LoVo (cell line): ENCODE results near the gene PRPF38A.
A peak's percentile ranks its signal among the peaks of the same experiment; 100 is the strongest.
"Not testable (repeated sequence)": the region's sequence is repeated elsewhere in the genome, so short reads cannot be mapped to it uniquely, and the experiment has no call there.

Source experiments
- DNase-seq: peaks from one replicate; pipeline ENCODE4 v3.0.0-alpha.2; 2016; ENCODE audit warnings: low spot score

Gene PRPF38A, protein sequence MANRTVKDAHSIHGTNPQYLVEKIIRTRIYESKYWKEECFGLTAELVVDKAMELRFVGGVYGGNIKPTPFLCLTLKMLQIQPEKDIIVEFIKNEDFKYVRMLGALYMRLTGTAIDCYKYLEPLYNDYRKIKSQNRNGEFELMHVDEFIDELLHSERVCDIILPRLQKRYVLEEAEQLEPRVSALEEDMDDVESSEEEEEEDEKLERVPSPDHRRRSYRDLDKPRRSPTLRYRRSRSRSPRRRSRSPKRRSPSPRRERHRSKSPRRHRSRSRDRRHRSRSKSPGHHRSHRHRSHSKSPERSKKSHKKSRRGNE

GRCh38 chr1:52404116-52404974, at the start of gene PRPF38A, which contains the start of gene ORC1:
Gene PRPF38A, plus strand, starts transcription at chr1:52404602. Its CDS starts 148 bp downstream, at chr1:52404750.
Gene ORC1, minus strand, starts transcription at chr1:52404423. Its CDS starts 2,200 bp downstream, at chr1:52402223.
- DNase-seq, result peak; percentile 97

GRCh38 chr1:52355436-52355835, 49.0 kb upstream of the PRPF38A start:
- no peak for DNase-seq

GRCh38 chr1:52355847-52356505, 48.4 kb upstream of the PRPF38A start:
- DNase-seq, result no peak

DNA sequence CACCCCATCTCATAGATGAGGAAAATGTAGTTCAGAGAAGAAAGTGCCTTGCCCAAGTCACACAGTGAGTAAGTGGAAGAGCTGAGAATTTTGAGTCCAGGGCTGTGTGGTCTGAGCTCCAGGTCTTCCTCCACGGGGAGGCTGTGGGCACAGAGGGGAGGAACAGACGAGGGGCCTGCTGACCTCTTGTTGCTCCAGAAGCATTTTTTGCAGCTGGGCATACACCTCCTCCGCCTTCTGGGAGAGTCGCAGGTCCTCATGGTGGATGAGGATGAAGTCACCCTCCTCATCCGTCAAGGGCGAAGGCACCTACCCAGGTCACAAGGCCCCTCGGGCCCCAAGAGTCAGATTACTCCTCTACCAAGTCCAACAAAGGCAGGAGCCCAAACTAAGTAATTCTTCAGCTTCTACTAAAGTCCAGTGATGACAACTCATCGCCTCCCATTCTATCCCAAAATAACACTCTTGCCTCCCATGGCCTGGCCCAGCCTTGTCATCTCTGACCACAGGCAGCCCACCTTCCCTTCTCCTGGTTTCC, 47.5 kb upstream of the PRPF38A start:
- DNase-seq, result no peak

- no peak for DNase-seq
Measured at GRCh38 chr1:52357397-52357796, 47.0 kb upstream of the PRPF38A start.

- no peak for DNase-seq
Measured at GRCh38 chr1:52358851-52359497, 45.4 kb upstream of the PRPF38A start.

GRCh38 chr1:52359676-52360594, 44.5 kb upstream of the PRPF38A start:
- no peak for DNase-seq

GRCh38 chr1:52360595-52360968, 43.8 kb upstream of the PRPF38A start:
- no peak for DNase-seq

GRCh38 chr1:52364235-52364839, 40.1 kb upstream of the PRPF38A start:
- no peak for DNase-seq

DNA sequence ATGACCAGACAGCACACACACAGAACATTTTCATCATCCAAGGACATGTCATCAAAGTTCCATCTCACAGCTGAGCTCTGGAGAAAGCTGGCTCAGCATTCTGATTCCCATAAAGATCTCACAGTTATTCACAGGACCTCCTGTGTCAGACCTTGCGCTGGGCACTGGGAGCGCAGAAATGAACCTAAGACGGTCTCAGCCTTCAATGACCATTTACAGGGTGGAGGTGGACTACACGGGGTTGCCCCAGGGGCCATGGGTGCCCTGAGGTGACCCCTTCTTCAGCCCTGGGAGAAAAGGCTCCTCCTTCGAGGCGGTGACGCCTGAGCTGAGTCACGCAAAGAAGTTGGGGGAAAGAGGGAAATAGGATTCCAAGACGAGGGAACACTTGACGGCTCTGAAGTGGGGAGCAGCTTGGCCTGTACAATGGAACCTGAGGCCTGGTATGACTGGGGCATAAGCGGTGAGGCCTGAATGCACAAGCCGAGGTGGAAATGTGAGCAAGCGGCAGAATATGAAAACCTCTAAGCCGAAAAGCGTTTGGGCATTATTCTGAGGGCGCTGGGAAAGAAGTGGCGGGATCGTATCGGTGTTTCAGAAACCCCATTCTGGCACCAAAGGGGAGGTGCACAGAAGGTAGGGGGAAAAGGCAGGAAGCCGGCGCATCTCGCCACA, 39.2 kb upstream of the PRPF38A start:
- peak; percentile 50 for DNase-seq

DNA sequence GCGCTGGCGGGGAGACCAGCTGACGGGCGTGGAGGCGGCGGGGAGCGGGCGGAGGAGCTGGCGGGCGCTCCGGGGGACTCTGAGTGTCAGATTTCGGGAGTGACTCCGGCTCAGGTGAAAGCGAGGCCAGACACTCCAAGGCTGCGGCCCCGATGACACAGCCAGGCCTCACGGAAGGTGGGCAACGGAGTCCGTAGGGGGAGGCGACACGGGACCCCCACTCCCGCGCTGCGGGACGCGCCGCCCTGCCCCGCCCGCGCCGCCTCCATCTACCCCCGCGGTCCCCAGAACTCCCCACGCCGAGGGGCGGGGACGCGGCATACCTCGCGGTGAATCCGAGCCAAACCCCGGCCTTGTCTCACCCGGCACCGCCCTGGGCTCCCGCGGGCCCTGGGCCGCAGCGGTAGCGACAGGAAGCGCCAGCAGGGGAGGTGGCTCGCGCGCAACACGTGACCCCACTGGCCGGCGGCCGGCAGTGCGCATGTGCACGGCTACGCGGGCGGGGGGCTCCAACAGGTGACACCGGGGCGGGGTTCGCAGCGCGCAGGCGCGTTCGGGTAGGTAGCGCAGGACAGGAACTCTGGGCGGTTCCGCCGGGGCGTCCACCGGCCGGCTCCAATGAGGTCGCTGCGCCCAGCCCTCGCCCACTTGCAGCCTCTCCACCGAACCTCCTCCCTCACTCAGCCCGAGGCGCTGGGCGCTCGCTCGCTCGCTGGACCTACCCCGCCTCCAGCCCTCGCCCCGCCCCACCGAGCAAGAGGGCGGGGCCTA, 38.5 kb upstream of the PRPF38A start, which contains the start of gene CC2D1B:
CC2D1B (minus strand) TSS at position 460 of the 771 bp plus-strand sequence. CDS start 1,585 bp downstream, outside the sequence.
- DNase-seq, result peak; percentile 99

DNA sequence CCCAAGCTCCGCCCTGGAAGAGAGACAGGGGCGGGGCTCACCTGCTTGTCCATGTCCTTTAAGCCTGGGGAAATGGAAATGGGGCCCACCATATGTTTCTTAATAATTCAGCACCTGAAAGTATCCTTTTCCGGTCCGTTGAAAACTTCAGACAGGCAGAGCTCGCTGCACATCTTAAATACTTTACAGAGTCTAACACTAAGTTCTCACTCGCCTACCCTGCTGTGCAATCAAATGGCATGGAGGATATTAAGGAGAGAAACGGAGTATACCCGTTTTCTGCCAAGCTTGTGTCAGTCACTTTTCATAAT, 37.9 kb upstream of the PRPF38A start:
- no peak for DNase-seq

GRCh38 chr1:52367272-52367671, 37.1 kb upstream of the PRPF38A start:
- no peak for DNase-seq

DNA sequence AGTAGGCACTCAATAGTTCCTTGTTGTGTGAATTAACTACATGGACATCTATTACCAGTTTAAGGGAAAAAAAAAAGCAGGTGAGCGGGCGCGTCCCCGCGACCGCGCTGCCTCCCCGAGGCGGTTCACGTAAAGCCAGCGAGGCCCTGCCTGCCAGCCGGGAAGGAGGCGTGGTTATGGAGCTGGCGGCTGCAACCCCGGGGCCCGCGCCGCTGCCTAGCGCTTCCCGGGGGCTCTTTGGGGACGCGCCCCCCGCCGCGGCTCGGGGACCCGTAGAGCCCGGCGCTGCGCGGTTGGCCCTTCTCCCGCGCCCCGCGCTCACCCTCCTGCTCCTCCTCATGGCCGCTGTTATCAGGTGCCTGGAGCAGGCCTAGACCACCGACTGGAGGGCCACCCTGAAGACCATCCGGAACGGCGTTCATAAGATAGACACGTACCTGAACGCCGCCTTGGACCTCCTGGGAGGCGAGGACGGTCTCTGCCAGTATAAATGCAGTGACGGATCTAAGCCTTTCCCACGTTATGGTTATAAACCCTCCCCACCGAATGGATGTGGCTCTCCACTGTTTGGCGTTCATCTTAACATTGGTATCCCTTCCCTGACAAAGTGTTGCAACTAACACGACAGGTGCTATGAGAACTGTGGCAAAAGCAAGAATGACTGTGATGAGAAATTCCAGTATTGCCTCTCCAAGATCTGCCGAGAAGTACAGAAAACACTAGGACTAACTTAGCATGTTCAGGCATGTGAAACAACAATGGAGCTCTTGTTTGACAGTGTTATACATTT, 35.8 kb upstream of the PRPF38A start:
- peak; percentile 73 for DNase-seq

DNA sequence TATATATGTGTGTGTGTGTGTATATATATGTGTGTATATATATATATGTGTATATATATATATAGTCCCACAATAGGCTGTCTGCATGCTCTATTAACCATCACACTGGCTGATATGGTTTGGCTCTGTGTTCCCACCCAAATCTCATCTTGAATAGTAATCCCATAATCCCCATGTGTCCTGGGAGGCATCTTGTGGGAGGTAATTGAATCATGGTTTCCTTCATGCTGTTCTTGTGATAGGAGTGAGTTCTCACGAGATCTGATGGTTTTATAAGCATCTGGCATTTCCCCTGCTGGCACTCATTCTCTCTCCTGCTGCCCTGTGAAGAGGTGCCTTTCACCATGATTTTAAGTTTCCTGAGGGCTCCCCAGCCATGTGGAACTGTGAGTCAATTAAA, 34.6 kb upstream of the PRPF38A start:
- not testable (repeated sequence) for DNase-seq

GRCh38 chr1:52385376-52385775, 19.0 kb upstream of the PRPF38A start:
- DNase-seq, result no peak

DNA sequence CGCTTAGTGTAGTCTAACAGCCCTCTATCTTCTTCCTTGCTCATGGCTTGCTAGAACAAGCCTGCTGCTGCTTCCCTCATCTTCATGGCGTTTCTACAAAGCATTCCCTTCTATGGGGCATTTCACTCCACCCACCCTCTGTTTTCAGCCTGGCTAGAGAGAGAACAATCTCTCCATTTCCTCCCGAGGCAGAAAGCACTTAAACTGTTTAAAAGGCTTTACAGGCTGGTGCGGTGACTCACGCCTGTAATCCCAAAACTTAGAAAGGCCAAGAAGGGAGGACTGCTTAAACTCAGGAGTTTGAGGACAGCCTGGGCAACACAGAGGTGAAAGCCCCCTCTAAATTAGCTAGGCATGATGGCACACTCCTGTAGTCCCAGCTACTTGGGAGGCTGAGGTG, 17.9 kb upstream of the PRPF38A start:
- no peak for DNase-seq

DNA sequence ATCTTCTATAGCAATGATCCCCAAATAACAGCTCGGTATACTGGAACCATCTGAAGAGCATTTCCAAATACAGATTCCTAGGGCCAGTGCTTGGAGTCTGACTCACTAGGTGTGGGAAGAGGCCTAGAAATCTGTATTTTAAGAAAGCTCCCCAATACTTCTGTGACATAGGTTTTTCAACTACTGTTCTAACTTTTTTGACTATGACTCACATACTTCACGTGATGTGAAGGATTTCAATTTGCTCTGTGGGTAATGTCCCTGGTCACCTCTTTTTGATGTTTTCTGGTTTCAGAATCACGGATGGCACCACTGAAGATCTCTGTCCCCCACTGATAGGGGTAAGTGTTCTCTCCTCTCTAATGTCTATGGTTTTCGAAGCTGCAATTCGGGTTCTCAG, 11.2 kb upstream of the PRPF38A start:
- DNase-seq, result no peak
